SK-N-SH treated with all-trans-retinoic acid at 6 μM for 48 hours (cell line): ENCODE results near the gene CCDC154.

Source experiments
- ATAC-seq: fragments of 200-7000 bp; cut with Tn5 transposase; 3 replicates; pipeline ENCODE4 v1.9.1; 2020; ENCODE audit warnings: mild to moderate bottlenecking, moderate library complexity
- BACH2 ChIP-seq: fragments of 250-450 bp; sonication (Bioruptor Pico); IDR thresholded peaks from 2 replicates; pipeline ENCODE4 v1.9.0; 2021; ENCODE audit warnings: mild to moderate bottlenecking, borderline replicate concordance
- CSDC2 ChIP-seq: fragments of 250-450 bp; sonication (Bioruptor Pico); IDR thresholded peaks from 2 replicates; pipeline ENCODE4 v1.5.0; 2020; ENCODE audit warnings: mild to moderate bottlenecking, moderate library complexity
- ESRRG ChIP-seq: fragments of 250-450 bp; sonication (Bioruptor Pico); IDR thresholded peaks from 2 replicates; pipeline ENCODE4 v1.6.1; 2021; ENCODE audit warnings: mild to moderate bottlenecking
- GLIS3 ChIP-seq: fragments of 250-450 bp; sonication (Bioruptor Pico); IDR thresholded peaks from 2 replicates; pipeline ENCODE4 v1.5.0; 2020; ENCODE audit warnings: mild to moderate bottlenecking, moderate library complexity
- PPARA ChIP-seq: fragments of 250-450 bp; sonication (Bioruptor Pico); IDR thresholded peaks from 2 replicates; pipeline ENCODE4 v1.5.0; 2020; ENCODE audit warnings: mild to moderate bottlenecking, borderline replicate concordance
- RARB ChIP-seq: fragments of 250-450 bp; sonication (Bioruptor Pico); IDR thresholded peaks from 2 replicates; pipeline ENCODE4 v1.8.0; 2021; ENCODE audit warnings: mild to moderate bottlenecking, moderate library complexity
- SNAI2 ChIP-seq: fragments of 250-450 bp; sonication (Bioruptor Pico); IDR thresholded peaks from 2 replicates; pipeline ENCODE4 v1.5.0; 2020; ENCODE audit warnings: mild to moderate bottlenecking, moderate library complexity
- TCF4 ChIP-seq: fragments of 250-450 bp; sonication (Bioruptor Pico); IDR thresholded peaks from 2 replicates; pipeline ENCODE4 v1.8.0; 2021; ENCODE audit warnings: mild to moderate bottlenecking, moderate library complexity, borderline replicate concordance
- TOX ChIP-seq: fragments of 250-450 bp; sonication (Bioruptor Pico); IDR thresholded peaks from 2 replicates; pipeline ENCODE4 v1.8.0; 2021; ENCODE audit warnings: mild to moderate bottlenecking, moderate library complexity, borderline replicate concordance
- ZC3H10 ChIP-seq: fragments of 250-450 bp; sonication (Bioruptor Pico); IDR thresholded peaks from 2 replicates; pipeline ENCODE4 v1.5.1; 2021; ENCODE audit warnings: mild to moderate bottlenecking, moderate library complexity
- ZFP3 ChIP-seq: fragments of 250-450 bp; sonication (Bioruptor Pico); IDR thresholded peaks from 2 replicates; pipeline ENCODE4 v1.5.0; 2020; ENCODE audit warnings: mild to moderate bottlenecking, moderate library complexity
- ZFP30 ChIP-seq: fragments of 450-650 bp; formaldehyde crosslinking; IDR thresholded peaks from 2 replicates; pipeline ENCODE4 v1.5.0; 2022; ENCODE audit warnings: mild to moderate bottlenecking, moderate library complexity
- ZNF565 ChIP-seq: fragments of 450-650 bp; formaldehyde crosslinking; conservative IDR thresholded peaks from 2 replicates; pipeline ENCODE4 v1.5.0; 2020; ENCODE audit warnings: low read depth, mild to moderate bottlenecking, moderate library complexity
- ZNF70 ChIP-seq: fragments of 450-650 bp; formaldehyde crosslinking; IDR thresholded peaks from 2 replicates; pipeline ENCODE4 v1.5.0; 2020; ENCODE audit warnings: mild to moderate bottlenecking, moderate library complexity
- ZNF8 ChIP-seq: fragments of 450-650 bp; formaldehyde crosslinking; IDR thresholded peaks from 2 replicates; pipeline ENCODE4 v1.5.0; 2020; ENCODE audit warnings: mild to moderate bottlenecking, moderate library complexity
- TF ChIP-seq, protein P1 (sequence below): fragments of 250-450 bp; sonication (Bioruptor Pico); IDR thresholded peaks from 2 replicates; pipeline ENCODE4 v1.5.1; 2020; ENCODE audit warnings: low read depth, mild to moderate bottlenecking, moderate library complexity
- TF ChIP-seq, protein P2 (sequence below): fragments of 250-450 bp; sonication (Bioruptor Pico); IDR thresholded peaks from 2 replicates; pipeline ENCODE4 v1.8.0; 2020; ENCODE audit warnings: mild to moderate bottlenecking, moderate library complexity, borderline replicate concordance
- TF ChIP-seq, protein P3 (sequence below): fragments of 250-450 bp; sonication (Bioruptor Pico); IDR thresholded peaks from 2 replicates; pipeline ENCODE4 v1.5.1; 2021; ENCODE audit warnings: mild to moderate bottlenecking, moderate library complexity
- TF ChIP-seq, protein P4 (sequence below): fragments of 250-450 bp; sonication (Bioruptor Pico); IDR thresholded peaks from 2 replicates; pipeline ENCODE4 v1.8.0; 2021; ENCODE audit warnings: low read depth, mild to moderate bottlenecking, moderate library complexity, borderline replicate concordance

The CCDC154 gene

DNA sequence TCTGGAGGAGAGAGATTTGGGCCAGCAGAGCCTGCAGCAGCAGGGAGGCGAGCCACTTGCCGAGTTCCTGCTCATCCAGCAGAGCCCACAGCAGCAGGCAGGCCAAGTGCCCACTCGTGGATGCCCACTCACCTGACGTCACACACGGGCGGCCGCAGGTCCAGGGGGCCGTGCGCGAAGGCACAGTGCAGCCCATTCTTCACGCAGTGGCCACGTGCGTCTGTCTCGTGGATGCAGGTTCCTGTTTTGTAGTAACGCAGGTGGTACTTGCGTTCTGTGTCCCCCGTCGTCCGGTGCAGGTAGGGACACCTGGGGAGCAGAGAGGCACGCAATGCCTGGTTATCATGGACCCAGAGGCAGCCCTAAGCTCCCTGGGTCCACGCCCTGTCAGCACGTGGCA, 41.3 kb downstream of the CCDC154 start:
- TF ChIP-seq, protein P1, sequence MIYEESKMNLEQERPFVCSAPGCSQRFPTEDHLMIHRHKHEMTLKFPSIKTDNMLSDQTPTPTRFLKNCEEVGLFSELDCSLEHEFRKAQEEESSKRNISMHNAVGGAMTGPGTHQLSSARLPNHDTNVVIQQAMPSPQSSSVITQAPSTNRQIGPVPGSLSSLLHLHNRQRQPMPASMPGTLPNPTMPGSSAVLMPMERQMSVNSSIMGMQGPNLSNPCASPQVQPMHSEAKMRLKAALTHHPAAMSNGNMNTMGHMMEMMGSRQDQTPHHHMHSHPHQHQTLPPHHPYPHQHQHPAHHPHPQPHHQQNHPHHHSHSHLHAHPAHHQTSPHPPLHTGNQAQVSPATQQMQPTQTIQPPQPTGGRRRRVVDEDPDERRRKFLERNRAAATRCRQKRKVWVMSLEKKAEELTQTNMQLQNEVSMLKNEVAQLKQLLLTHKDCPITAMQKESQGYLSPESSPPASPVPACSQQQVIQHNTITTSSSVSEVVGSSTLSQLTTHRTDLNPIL = no peak
- TF ChIP-seq, protein P2, sequence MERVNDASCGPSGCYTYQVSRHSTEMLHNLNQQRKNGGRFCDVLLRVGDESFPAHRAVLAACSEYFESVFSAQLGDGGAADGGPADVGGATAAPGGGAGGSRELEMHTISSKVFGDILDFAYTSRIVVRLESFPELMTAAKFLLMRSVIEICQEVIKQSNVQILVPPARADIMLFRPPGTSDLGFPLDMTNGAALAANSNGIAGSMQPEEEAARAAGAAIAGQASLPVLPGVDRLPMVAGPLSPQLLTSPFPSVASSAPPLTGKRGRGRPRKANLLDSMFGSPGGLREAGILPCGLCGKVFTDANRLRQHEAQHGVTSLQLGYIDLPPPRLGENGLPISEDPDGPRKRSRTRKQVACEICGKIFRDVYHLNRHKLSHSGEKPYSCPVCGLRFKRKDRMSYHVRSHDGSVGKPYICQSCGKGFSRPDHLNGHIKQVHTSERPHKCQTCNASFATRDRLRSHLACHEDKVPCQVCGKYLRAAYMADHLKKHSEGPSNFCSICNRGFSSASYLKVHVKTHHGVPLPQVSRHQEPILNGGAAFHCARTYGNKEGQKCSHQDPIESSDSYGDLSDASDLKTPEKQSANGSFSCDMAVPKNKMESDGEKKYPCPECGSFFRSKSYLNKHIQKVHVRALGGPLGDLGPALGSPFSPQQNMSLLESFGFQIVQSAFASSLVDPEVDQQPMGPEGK (CRISPR knock-in tag) = no peak
- no peak for TF ChIP-seq GLIS3
- TF ChIP-seq, protein P3, sequence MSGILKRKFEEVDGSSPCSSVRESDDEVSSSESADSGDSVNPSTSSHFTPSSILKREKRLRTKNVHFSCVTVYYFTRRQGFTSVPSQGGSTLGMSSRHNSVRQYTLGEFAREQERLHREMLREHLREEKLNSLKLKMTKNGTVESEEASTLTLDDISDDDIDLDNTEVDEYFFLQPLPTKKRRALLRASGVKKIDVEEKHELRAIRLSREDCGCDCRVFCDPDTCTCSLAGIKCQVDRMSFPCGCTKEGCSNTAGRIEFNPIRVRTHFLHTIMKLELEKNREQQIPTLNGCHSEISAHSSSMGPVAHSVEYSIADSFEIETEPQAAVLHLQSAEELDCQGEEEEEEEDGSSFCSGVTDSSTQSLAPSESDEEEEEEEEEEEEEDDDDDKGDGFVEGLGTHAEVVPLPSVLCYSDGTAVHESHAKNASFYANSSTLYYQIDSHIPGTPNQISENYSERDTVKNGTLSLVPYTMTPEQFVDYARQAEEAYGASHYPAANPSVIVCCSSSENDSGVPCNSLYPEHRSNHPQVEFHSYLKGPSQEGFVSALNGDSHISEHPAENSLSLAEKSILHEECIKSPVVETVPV = no peak
- no peak for TF ChIP-seq TOX (CRISPR knock-in tag)
- no peak for TF ChIP-seq SNAI2
- TF ChIP-seq RARB (CRISPR knock-in tag) = no peak
- no peak for TF ChIP-seq ZFP3 (CRISPR knock-in tag)
- TF ChIP-seq BACH2 (CRISPR knock-in tag) = no peak
- TF ChIP-seq, protein P4, sequence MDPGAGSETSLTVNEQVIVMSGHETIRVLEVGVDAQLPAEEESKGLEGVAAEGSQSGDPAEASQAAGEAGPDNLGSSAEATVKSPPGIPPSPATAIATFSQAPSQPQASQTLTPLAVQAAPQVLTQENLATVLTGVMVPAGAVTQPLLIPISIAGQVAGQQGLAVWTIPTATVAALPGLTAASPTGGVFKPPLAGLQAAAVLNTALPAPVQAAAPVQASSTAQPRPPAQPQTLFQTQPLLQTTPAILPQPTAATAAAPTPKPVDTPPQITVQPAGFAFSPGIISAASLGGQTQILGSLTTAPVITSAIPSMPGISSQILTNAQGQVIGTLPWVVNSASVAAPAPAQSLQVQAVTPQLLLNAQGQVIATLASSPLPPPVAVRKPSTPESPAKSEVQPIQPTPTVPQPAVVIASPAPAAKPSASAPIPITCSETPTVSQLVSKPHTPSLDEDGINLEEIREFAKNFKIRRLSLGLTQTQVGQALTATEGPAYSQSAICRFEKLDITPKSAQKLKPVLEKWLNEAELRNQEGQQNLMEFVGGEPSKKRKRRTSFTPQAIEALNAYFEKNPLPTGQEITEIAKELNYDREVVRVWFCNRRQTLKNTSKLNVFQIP (CRISPR knock-in tag) = no peak
- no peak for TF ChIP-seq ESRRG (CRISPR knock-in tag)
- TF ChIP-seq ZC3H10 (CRISPR knock-in tag) = no peak
- TF ChIP-seq ZNF8 (CRISPR knock-in tag) = no peak
- no peak for TF ChIP-seq ZNF565
- TF ChIP-seq TCF4 (CRISPR knock-in tag) = no peak
- no peak for TF ChIP-seq PPARA (CRISPR knock-in tag)
- no peak for TF ChIP-seq ZNF70 (CRISPR knock-in tag)
- TF ChIP-seq, all 23 proteins: peak for 0
- ATAC-seq = no peak

DNA sequence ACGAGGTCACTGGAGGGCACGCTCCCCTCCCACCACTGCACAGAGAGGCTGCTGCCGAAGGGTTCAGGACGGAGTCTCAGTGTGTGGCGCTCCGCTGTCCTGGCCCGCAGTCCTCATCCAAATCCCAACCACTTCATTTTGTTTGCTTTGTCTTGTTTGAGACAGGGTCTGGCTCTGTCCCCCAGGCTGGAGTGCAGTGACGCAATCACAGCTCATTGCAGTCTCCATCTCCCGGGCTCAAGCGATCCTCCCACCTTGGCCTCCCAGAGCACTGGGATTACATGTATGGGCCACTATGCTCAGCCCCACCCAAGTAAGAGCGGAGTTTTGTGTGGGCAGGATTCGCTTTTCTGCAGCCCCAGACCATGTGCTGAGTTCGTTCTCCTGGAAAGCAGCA, 42.6 kb downstream of the CCDC154 start:
- TF ChIP-seq, protein P4 (CRISPR knock-in tag) = no peak
- TF ChIP-seq CSDC2 = no peak
- no peak for TF ChIP-seq TOX (CRISPR knock-in tag)
- TF ChIP-seq, protein P2 (CRISPR knock-in tag) = no peak
- no peak for TF ChIP-seq ESRRG (CRISPR knock-in tag)
- TF ChIP-seq ZFP30 = no peak
- TF ChIP-seq, protein P1 = no peak
- ATAC-seq = no peak
